Natural killer cell (primary cell): ENCODE data around the gene RAB42. TPM values are rescaled to one million over a fixed set of nuclear protein-coding genes. Genes with fewer than 3 reads are reported as not detected.

ENCODE experiments used
- ATAC-seq, 3 donors: fragments of 150-1000 bp in 2 of 3; fragments of 200-7000 bp in 1 of 3; cut with Tn5 transposase; 1 replicate in 1 of 3; 2 replicates in 2 of 3; pipeline ENCODE4 v1.10.0; 2021; ENCODE audit warnings: mild to moderate bottlenecking in 2 of 3, moderate library complexity in 2 of 3
- DNase-seq, 2 donors: peaks; one replicate each; pipeline versions ENCODE4 v3.0.0 to v3.0.0-alpha.2; 2013 to 2021; ENCODE audit warnings: mixed read lengths in 1 of 2
- H3K27ac ChIP-seq: one replicate; pipeline ENCODE4 v1.5.1; 2013; ENCODE audit warnings: mild to moderate bottlenecking, low read length
- H3K27me3 ChIP-seq: one replicate; pipeline ENCODE4 v1.6.1; 2013; ENCODE audit warnings: low read length; ENCODE audit not compliant: control insufficient read depth, insufficient read depth
- H3K36me3 ChIP-seq: one replicate; pipeline ENCODE4 v1.6.1; 2013; ENCODE audit warnings: low read length; ENCODE audit not compliant: control insufficient read depth, insufficient read depth
- H3K4me1 ChIP-seq: one replicate; pipeline ENCODE4 v1.6.1; 2013; ENCODE audit warnings: low read length; ENCODE audit not compliant: control insufficient read depth, insufficient read depth
- H3K4me3 ChIP-seq: one replicate; pipeline ENCODE4 v1.5.1; 2013; ENCODE audit warnings: low read length
- H3K9me3 ChIP-seq: one replicate; pipeline ENCODE4 v1.6.1; 2013; ENCODE audit warnings: low read length; ENCODE audit not compliant: control insufficient read depth, insufficient read depth
- H3K27ac Mint-ChIP-seq, 2 donors: one replicate each; pipeline ENCODE4 v1.8.0; 2022; ENCODE audit warnings: mild to moderate bottlenecking in 2 of 2, mixed read lengths in 2 of 2, moderate library complexity in 1 of 2
- H3K27me3 Mint-ChIP-seq, 2 donors: one replicate each; pipeline ENCODE4 v1.8.0; 2022; ENCODE audit warnings: low read depth in 2 of 2, mixed read lengths in 2 of 2
- H3K36me3 Mint-ChIP-seq: one replicate; pipeline ENCODE4 v1.8.0; 2022; ENCODE audit warnings: mixed read lengths
- H3K4me1 Mint-ChIP-seq, 2 donors: one replicate each; pipeline ENCODE4 v1.8.0; 2022; ENCODE audit warnings: mixed read lengths in 2 of 2
- H3K4me3 Mint-ChIP-seq: one replicate; pipeline ENCODE4 v1.8.0; 2022; ENCODE audit warnings: mild to moderate bottlenecking, moderate library complexity, mixed read lengths
- H3K9me3 Mint-ChIP-seq, 2 donors: one replicate each; pipeline ENCODE4 v1.8.0; 2022; ENCODE audit warnings: mixed read lengths in 2 of 2
- CTCF ChIP-seq: fragments of 200-600 bp; IDR thresholded peaks from one replicate; pipeline ENCODE4 v1.8.0; 2022; ENCODE audit warnings: antibody characterized with exemption
- WGBS: methylation state at CpG from one replicate; pipeline ENCODE4 v1.1.7; 2013; ENCODE audit warnings: missing lambda C conversion rate; ENCODE audit not compliant: insufficient coverage; 5-methylcytosine and 5-hydroxymethylcytosine counted together
- intact Hi-C: fragments of 100-400 bp; cut with micrococcal nuclease; formaldehyde crosslinking; loops from one replicate; pipeline ENCODE4 v1.14.2; 2022
- total RNA-seq, 4 donors: library from RNA; stranded (reverse); fragments of 120-200 nt in 1 of 4; gene quantifications; one replicate each; pipeline versions ENCODE4 v1.2.3 to v1.2.4, GENCODE V29; 2013 to 2022

The RAB42 gene
- total RNA-seq, 3 donors from 2014 or later (not counting 1 experiment from before 2014, with no cell fraction given), result 0.38 TPM; not detected in 2

- no peak for TF ChIP-seq CTCF
- Mint-ChIP-seq H3K9me3 (no peaks in the 10 kb centered on the region), H3K4me1 (no peaks in the 10 kb centered on the region), H3K4me3 (no peak overlapping the region), H3K27me3 (no peaks in the 10 kb centered on the region), H3K36me3 (no peaks in the 10 kb centered on the region), H3K27ac (no peak overlapping the region)
- no peaks in the 10 kb centered on the region for H3K4me1 ChIP-seq
- intact Hi-C loops, result no loop called here
- ATAC-seq (no peak), DNase-seq (no peak)
- H3K36me3 ChIP-seq, result peaks cover 32% of the 10 kb centered on the region
- 77% methylated on average over 3 of the region's 3 CpGs for WGBS
- H3K4me3 ChIP-seq, result no peak overlapping the region
- H3K27me3 ChIP-seq, result no peaks in the 10 kb centered on the region
- H3K27ac ChIP-seq, result no peak overlapping the region
- no peaks in the 10 kb centered on the region for H3K9me3 ChIP-seq
These were observed 9.6 kb downstream of the RAB42 start for GRCh38 chr1:28601696-28602095.

- H3K9me3 ChIP-seq, result no peaks in the 10 kb centered on the region
- DNase-seq (peak in 1 of 2 donors; percentile 63), ATAC-seq (no peak)
- no peak overlapping the region for H3K27ac ChIP-seq
- H3K36me3 Mint-ChIP-seq, result no peaks in the 10 kb centered on the region
- H3K36me3 ChIP-seq, result peaks cover 36% of the 10 kb centered on the region
- no peaks in the 10 kb centered on the region for H3K27me3 ChIP-seq
- WGBS, result 84% methylated on average over 13 of the region's 15 CpGs
- H3K27me3 Mint-ChIP-seq, result no peaks in the 10 kb centered on the region
- intact Hi-C loops, result no loop called here
- no peaks in the 10 kb centered on the region for H3K4me1 Mint-ChIP-seq
- H3K4me3 Mint-ChIP-seq, result no peak overlapping the region
- TF ChIP-seq CTCF, result no peak
- H3K9me3 Mint-ChIP-seq, result no peaks in the 10 kb centered on the region
- H3K4me3 ChIP-seq, result no peak overlapping the region
- peak overlapping the region in 1 of 2 donors; percentile 33 for H3K27ac Mint-ChIP-seq
- H3K4me1 ChIP-seq, result no peaks in the 10 kb centered on the region
These were observed 10.7 kb downstream of the RAB42 start for GRCh38 chr1:28602536-28603439.

- no peak overlapping the region for H3K4me3 Mint-ChIP-seq
- TF ChIP-seq CTCF, result no peak
- Histone ChIP-seq H3K4me3 (no peak overlapping the region), H3K9me3 (no peaks in the 10 kb centered on the region), H3K4me1 (no peaks in the 10 kb centered on the region), H3K27ac (no peak overlapping the region), H3K27me3 (no peaks in the 10 kb centered on the region), H3K36me3 (peaks cover 36% of the 10 kb centered on the region)
- no peak for DNase-seq
- ATAC-seq, result no peak
- H3K9me3 Mint-ChIP-seq, result no peaks in the 10 kb centered on the region
- no peak overlapping the region for H3K27ac Mint-ChIP-seq
- no peaks in the 10 kb centered on the region for H3K36me3 Mint-ChIP-seq
- intact Hi-C loops, result no loop called here
- no peaks in the 10 kb centered on the region for H3K27me3 Mint-ChIP-seq
- WGBS, result 96% methylated on average over 5 of the region's 5 CpGs
- no peaks in the 10 kb centered on the region for H3K4me1 Mint-ChIP-seq
These were observed 12.3 kb downstream of the RAB42 start for GRCh38 chr1:28604411-28604810.
